Measurements from ENCODE around the gene ALCAM. TPM values are rescaled to one million over a fixed set of nuclear protein-coding genes. Genes with fewer than 3 reads are reported as not detected.
"Not testable (repeated sequence)": the region's sequence is repeated elsewhere in the genome, so short reads cannot be mapped to it uniquely, and the experiment has no call there.

ALCAM gene
- total RNA-seq, 1 experiment from 2014 or later: 98.4 TPM

GRCh38 chr3:105401254-105401653 is 34.5 kb downstream of the ALCAM start:
- H3K27me3 Mint-ChIP-seq (ENCODE audit: insufficient read depth, unreplicated experiment): no peaks in the 10 kb centered on the region
- peaks cover 24% of the 10 kb centered on the region for H3K4me1 Mint-ChIP-seq (ENCODE audit: insufficient read depth, unreplicated experiment)
- H3K9me3 Mint-ChIP-seq (ENCODE audit: unreplicated experiment): peaks cover 7% of the 10 kb centered on the region
- H3K36me3 Mint-ChIP-seq (ENCODE audit: insufficient read depth, unreplicated experiment): peaks cover 20% of the 10 kb centered on the region
- peak overlapping the region; percentile 80 for H3K27ac Mint-ChIP-seq (ENCODE audit: low read depth, unreplicated experiment)
- ChIA-PET POLR2A (interaction anchor here (0.5 to 1.4 kb wide), 7 partner anchors 13 to 1206 kb away, joined by 3 to 5 read pairs (median 3); no protein-coding TSS in a partner anchor), CTCF (interaction anchor here (0.6 kb wide), 1 partner anchor 116 kb away, joined by 3 read pairs; no protein-coding TSS in a partner anchor)
- BruUV-seq (replicated peaks): no TSS peak
- intact Hi-C loops (cut with micrococcal nuclease): no loop called here
- DNase-seq (ENCODE audit: unreplicated experiment): no peak
- TF ChIP-seq CTCF (IDR thresholded peaks at IDR 0.05; ENCODE audit: unreplicated experiment): no peak
- H3K4me3 Mint-ChIP-seq (ENCODE audit: unreplicated experiment): no peak overlapping the region

GRCh38 chr3:105401691-105402149 is 35.0 kb downstream of the ALCAM start:
- H3K9me3 Mint-ChIP-seq (ENCODE audit: unreplicated experiment): peaks cover 12% of the 10 kb centered on the region
- H3K27me3 Mint-ChIP-seq (ENCODE audit: insufficient read depth, unreplicated experiment): no peaks in the 10 kb centered on the region
- POLR2A ChIA-PET: interaction anchor here (0.5 to 1.6 kb wide), 7 partner anchors 13 to 1206 kb away, joined by 3 to 6 read pairs (median 4); no protein-coding TSS in a partner anchor
- no peak for TF ChIP-seq CTCF (IDR thresholded peaks at IDR 0.05; ENCODE audit: unreplicated experiment)
- intact Hi-C loops (cut with micrococcal nuclease): no loop called here
- peak overlapping the region; percentile 80 for H3K27ac Mint-ChIP-seq (ENCODE audit: low read depth, unreplicated experiment)
- CTCF ChIA-PET: interaction anchor here (0.6 kb wide), 1 partner anchor 115 kb away, joined by 3 read pairs; no protein-coding TSS in a partner anchor
- peaks cover 20% of the 10 kb centered on the region for H3K36me3 Mint-ChIP-seq (ENCODE audit: insufficient read depth, unreplicated experiment)
- no TSS peak for BruUV-seq (replicated peaks)
- H3K4me3 Mint-ChIP-seq (ENCODE audit: unreplicated experiment): peak overlapping the region; percentile 13
- peak; percentile 49 for DNase-seq (ENCODE audit: unreplicated experiment)
- peaks cover 24% of the 10 kb centered on the region for H3K4me1 Mint-ChIP-seq (ENCODE audit: insufficient read depth, unreplicated experiment)

GRCh38 chr3:105402287-105402801 is 35.6 kb downstream of the ALCAM start:
- Mint-ChIP-seq H3K36me3 (ENCODE audit: insufficient read depth, unreplicated experiment) (peaks cover 21% of the 10 kb centered on the region), H3K27ac (ENCODE audit: low read depth, unreplicated experiment) (peak overlapping the region; percentile 80), H3K9me3 (ENCODE audit: unreplicated experiment) (peaks cover 15% of the 10 kb centered on the region), H3K4me1 (ENCODE audit: insufficient read depth, unreplicated experiment) (peaks cover 24% of the 10 kb centered on the region), H3K4me3 (ENCODE audit: unreplicated experiment) (peak overlapping the region; percentile 13), H3K27me3 (ENCODE audit: insufficient read depth, unreplicated experiment) (no peaks in the 10 kb centered on the region)
- ChIA-PET POLR2A (interaction anchor here (0.9 to 1.6 kb wide), 6 partner anchors 14 to 124 kb away, joined by 3 to 6 read pairs (median 4); no protein-coding TSS in a partner anchor), CTCF (interaction anchor here (0.6 to 2.3 kb wide), 2 partner anchors 14 to 386 kb away, joined by 3 to 6 read pairs; no protein-coding TSS in a partner anchor)
- intact Hi-C loops (cut with micrococcal nuclease): no loop called here
- TF ChIP-seq CTCF (IDR thresholded peaks at IDR 0.05; ENCODE audit: unreplicated experiment): no peak
- no TSS peak for BruUV-seq (replicated peaks)
- DNase-seq (ENCODE audit: unreplicated experiment): peak; percentile 96

GRCh38 chr3:105403034-105403433 is 36.3 kb downstream of the ALCAM start:
- POLR2A ChIA-PET: interaction anchor here (0.6 to 1.6 kb wide), 4 partner anchors 13 to 1178 kb away, joined by 3 to 6 read pairs (median 4); no protein-coding TSS in a partner anchor
- CTCF ChIA-PET: interaction anchor here (0.6 to 2.3 kb wide), 2 partner anchors 13 to 386 kb away, joined by 3 to 6 read pairs; no protein-coding TSS in a partner anchor
- H3K9me3 Mint-ChIP-seq (ENCODE audit: unreplicated experiment): peaks cover 15% of the 10 kb centered on the region
- H3K27me3 Mint-ChIP-seq (ENCODE audit: insufficient read depth, unreplicated experiment); DNase-seq (ENCODE audit: unreplicated experiment); BruUV-seq (replicated peaks); intact Hi-C loops (cut with micrococcal nuclease); H3K4me3 Mint-ChIP-seq (ENCODE audit: unreplicated experiment): not testable (repeated sequence)
- H3K4me1 Mint-ChIP-seq (ENCODE audit: insufficient read depth, unreplicated experiment): peaks cover 24% of the 10 kb centered on the region
- peaks cover 27% of the 10 kb centered on the region for H3K36me3 Mint-ChIP-seq (ENCODE audit: insufficient read depth, unreplicated experiment)
- H3K27ac Mint-ChIP-seq (ENCODE audit: low read depth, unreplicated experiment): peak overlapping the region; percentile 80

All from MCF 10A (cell line).